ENCODE results near the gene NCR1. TPM values are rescaled to one million over a fixed set of nuclear protein-coding genes. Genes with fewer than 3 reads are reported as not detected.
"Not testable (repeated sequence)": the region's sequence is repeated elsewhere in the genome, so short reads cannot be mapped to it uniquely, and the experiment has no call there.

NCR1 gene
- total and polyA plus RNA-seq, 8 donors: 0.26 to 2.6 (median 0.64) TPM

GRCh38 chr19:54928299-54928698, 22.4 kb downstream of the NCR1 start:
- intact Hi-C loops (cut with DNase I): no loop called here
- Histone ChIP-seq H3K4me1 (no peaks in the 10 kb centered on the region), H3K27me3 (peaks cover 0 to 3% of the 10 kb centered on the region in 2 donors), H3K4me3 (no peak overlapping the region), H3K36me3 (no peaks in the 10 kb centered on the region), H3K27ac (no peak overlapping the region), H3K9me3 (peaks cover 0 to 29% of the 10 kb centered on the region in 2 donors)
- ATAC-seq (no peak), DNase-seq (no peak)
- TF ChIP-seq, protein P1, sequence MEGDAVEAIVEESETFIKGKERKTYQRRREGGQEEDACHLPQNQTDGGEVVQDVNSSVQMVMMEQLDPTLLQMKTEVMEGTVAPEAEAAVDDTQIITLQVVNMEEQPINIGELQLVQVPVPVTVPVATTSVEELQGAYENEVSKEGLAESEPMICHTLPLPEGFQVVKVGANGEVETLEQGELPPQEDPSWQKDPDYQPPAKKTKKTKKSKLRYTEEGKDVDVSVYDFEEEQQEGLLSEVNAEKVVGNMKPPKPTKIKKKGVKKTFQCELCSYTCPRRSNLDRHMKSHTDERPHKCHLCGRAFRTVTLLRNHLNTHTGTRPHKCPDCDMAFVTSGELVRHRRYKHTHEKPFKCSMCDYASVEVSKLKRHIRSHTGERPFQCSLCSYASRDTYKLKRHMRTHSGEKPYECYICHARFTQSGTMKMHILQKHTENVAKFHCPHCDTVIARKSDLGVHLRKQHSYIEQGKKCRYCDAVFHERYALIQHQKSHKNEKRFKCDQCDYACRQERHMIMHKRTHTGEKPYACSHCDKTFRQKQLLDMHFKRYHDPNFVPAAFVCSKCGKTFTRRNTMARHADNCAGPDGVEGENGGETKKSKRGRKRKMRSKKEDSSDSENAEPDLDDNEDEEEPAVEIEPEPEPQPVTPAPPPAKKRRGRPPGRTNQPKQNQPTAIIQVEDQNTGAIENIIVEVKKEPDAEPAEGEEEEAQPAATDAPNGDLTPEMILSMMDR (IDR thresholded peaks at IDR 0.05): no peak

DNA sequence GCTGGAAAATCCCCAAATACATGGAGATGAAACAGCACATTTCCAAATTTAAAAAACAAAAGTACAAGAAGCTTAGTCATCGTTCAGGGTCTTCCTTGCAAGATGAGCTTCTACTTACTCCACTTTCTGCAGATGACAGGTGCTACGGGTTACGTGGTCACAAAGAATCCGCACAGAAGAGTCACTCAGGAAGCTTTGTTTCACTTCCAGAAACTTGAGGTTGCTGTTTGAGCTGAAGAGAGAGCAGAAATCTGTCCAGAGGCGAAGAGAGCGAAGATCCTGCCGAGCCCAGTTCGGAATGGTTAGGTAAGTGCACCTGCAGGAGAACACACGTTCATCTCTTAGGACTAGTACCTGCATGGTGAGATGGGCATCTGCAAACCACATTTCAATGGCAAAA, 32.0 kb downstream of the NCR1 start:
- H3K4me1 ChIP-seq: no peaks in the 10 kb centered on the region
- no peak overlapping the region for H3K4me3 ChIP-seq
- TF ChIP-seq, protein P1 (IDR thresholded peaks at IDR 0.05): no peak
- intact Hi-C loops (cut with DNase I): no loop called here
- no peak for DNase-seq
- no peak for ATAC-seq
- no peaks in the 10 kb centered on the region for H3K36me3 ChIP-seq
- H3K27me3 ChIP-seq: peaks cover 0 to 67% of the 10 kb centered on the region in 2 donors
- H3K27ac ChIP-seq: no peak overlapping the region
- no peaks in the 10 kb centered on the region for H3K9me3 ChIP-seq

DNA sequence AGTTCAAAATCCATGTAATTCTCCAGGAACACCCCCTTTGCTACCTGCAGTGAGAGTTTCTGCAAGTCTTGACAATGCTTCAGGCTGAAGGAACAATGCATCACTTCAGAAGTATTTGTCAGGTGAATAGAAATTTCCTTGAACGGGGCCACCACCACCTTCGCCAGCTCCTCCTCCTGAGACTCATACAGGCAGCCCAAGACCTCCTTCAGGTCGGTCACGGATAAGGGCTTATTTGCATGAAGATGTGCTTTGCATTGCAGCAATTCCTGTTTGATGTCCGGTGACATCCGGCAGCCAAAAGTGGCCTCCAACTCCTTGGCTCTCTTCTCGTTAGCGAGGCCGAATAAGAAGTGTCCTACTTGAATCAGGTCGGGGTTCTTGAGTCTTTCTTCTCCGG, 33.0 kb downstream of the NCR1 start:
- DNase-seq: no peak
- no peaks in the 10 kb centered on the region for H3K9me3 ChIP-seq
- ATAC-seq: no peak
- H3K4me3 ChIP-seq: no peak overlapping the region
- peaks cover 0 to 67% of the 10 kb centered on the region in 2 donors for H3K27me3 ChIP-seq
- no peaks in the 10 kb centered on the region for H3K4me1 ChIP-seq
- TF ChIP-seq, protein P1 (IDR thresholded peaks at IDR 0.05): no peak
- intact Hi-C loops (cut with DNase I): no loop called here
- no peaks in the 10 kb centered on the region for H3K36me3 ChIP-seq
- no peak overlapping the region for H3K27ac ChIP-seq

GRCh38 chr19:54939538-54939937, 33.6 kb downstream of the NCR1 start:
- DNase-seq; intact Hi-C loops (cut with DNase I); H3K4me1 ChIP-seq; H3K9me3 ChIP-seq; H3K4me3 ChIP-seq; ATAC-seq; H3K27ac ChIP-seq; H3K36me3 ChIP-seq: not testable (repeated sequence)
- H3K27me3 ChIP-seq: peaks cover 0 to 65% of the 10 kb centered on the region in 2 donors

GRCh38 chr19:54943772-54944361, 37.9 kb downstream of the NCR1 start:
- H3K4me1 ChIP-seq; DNase-seq; H3K36me3 ChIP-seq; intact Hi-C loops (cut with DNase I); ATAC-seq; H3K27ac ChIP-seq; H3K9me3 ChIP-seq; H3K4me3 ChIP-seq: not testable (repeated sequence)
- peaks cover 0 to 28% of the 10 kb centered on the region in 2 donors for H3K27me3 ChIP-seq

GRCh38 chr19:54947381-54947780, 41.4 kb downstream of the NCR1 start, which contains the start of gene NLRP7:
Gene NLRP7 (minus strand): TSS chr19:54947530.
- Histone ChIP-seq H3K9me3 (no peaks in the 10 kb centered on the region), H3K36me3 (no peaks in the 10 kb centered on the region), H3K27ac (no peak within 1 kb of the TSS), H3K27me3 (peaks cover 0 to 6% of the 10 kb centered on the region in 2 donors), H3K4me3 (no peak within 1 kb of the TSS), H3K4me1 (peaks cover 0 to 7% of the 10 kb centered on the region in 2 donors)
- TF ChIP-seq, protein P1 (IDR thresholded peaks at IDR 0.05): no peak
- ATAC-seq (no peak), DNase-seq (no peak)
- intact Hi-C loops (cut with DNase I): no loop called here
